ENCODE measurements around the gene VEPH1. TPM values are rescaled to one million over a fixed set of nuclear protein-coding genes. Genes with fewer than 3 reads are reported as not detected.

VEPH1 gene
- total RNA-seq, 1 donor: 152 TPM

DNA sequence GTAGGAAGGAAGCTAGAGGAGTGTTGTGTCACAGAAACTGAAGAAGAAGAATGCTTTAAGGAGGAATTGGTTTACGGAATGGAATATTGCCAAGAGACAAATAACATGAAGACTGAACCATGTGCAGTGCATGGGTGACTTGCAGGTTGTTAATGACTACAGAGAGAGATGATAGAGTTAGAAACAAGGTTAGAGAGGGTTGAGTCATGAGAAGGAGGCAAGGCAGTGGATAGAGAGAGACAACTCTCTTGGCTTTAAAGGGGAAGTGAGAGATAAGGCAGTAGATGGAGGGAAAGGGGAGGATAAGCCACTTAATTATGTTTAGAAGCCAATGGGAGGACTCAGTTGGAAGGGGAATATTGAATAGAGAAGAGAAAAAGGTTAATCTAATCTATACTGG, 224.0 kb downstream of the VEPH1 start:
- H3K4me3 ChIP-seq (ENCODE audit: low read depth, low read length): no peak overlapping the region
- no peak for TF ChIP-seq CTCF (IDR thresholded peaks at IDR 0.05; ENCODE audit: insufficient read depth, low read length)
- no peak for DNase-seq (ENCODE audit: low read depth)

GRCh38 chr3:157276801-157277200, 226.4 kb downstream of the VEPH1 start:
- no peak for DNase-seq (ENCODE audit: low read depth)
- no peak overlapping the region for H3K4me3 ChIP-seq (ENCODE audit: low read depth, low read length)
- TF ChIP-seq CTCF (IDR thresholded peaks at IDR 0.05; ENCODE audit: insufficient read depth, low read length): no peak

GRCh38 chr3:157275832-157276231, 227.4 kb downstream of the VEPH1 start:
- no peak for DNase-seq (ENCODE audit: low read depth)
- H3K4me3 ChIP-seq (ENCODE audit: low read depth, low read length): no peak overlapping the region
- no peak for TF ChIP-seq CTCF (IDR thresholded peaks at IDR 0.05; ENCODE audit: insufficient read depth, low read length)

DNA sequence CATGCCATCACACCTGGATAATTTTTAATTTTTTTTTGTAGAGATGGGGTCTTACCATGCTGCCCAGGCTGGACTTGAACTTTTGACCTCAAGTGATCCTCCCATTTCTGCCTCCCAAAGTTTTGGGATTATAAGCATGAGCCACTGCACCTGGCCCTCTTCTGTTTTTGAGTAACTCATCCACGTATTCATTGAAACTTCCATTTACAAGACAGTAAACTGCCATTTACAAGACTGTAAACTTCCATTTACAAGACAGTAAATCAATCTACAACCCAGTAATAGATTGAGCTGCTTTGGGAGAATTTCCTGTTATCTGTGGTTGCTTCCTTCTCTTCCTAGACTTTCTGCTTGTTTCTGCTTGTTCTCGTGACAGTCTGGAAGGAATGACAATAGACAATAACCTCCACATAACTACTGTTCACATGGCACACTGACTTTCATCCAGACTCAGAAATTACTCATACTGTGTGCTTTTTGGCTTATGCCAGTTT, 228.5 kb downstream of the VEPH1 start:
- TF ChIP-seq CTCF (IDR thresholded peaks at IDR 0.05; ENCODE audit: insufficient read depth, low read length): no peak
- DNase-seq (ENCODE audit: low read depth): peak; percentile 40
- no peak overlapping the region for H3K4me3 ChIP-seq (ENCODE audit: low read depth, low read length)

- no peak for DNase-seq (ENCODE audit: low read depth)
- no peak for TF ChIP-seq CTCF (IDR thresholded peaks at IDR 0.05; ENCODE audit: insufficient read depth, low read length)
Measured at GRCh38 chr3:157271283-157271882, 231.8 kb downstream of the VEPH1 start.

DNA sequence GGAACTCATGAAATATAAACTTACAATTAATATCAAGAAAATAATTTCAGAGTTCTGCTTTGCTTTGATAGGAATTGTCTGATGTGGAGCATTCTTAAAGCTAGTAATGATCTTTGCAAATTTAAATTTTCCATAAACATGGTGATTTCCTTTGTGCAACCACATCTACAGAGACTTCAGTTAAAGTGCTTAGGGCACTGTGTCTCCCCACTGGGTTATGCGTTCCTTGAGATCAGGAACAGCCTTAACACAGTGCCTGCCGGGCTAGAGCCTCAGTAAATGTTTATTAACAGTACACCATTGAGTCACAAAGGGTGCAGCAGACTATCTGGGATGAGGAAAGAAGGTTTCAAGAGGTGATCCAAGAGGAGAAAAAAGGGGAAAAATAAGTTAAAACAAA, 235.2 kb downstream of the VEPH1 start:
- no peak for DNase-seq (ENCODE audit: low read depth)
- H3K4me3 ChIP-seq (ENCODE audit: low read depth, low read length): no peak overlapping the region
- no peak for TF ChIP-seq CTCF (IDR thresholded peaks at IDR 0.05; ENCODE audit: insufficient read depth, low read length)

More at GRCh38 chr3:157271283-157271882, 231.8 kb downstream of the VEPH1 start:
- no peak overlapping the region for H3K4me3 ChIP-seq (ENCODE audit: low read depth, low read length)

DNA sequence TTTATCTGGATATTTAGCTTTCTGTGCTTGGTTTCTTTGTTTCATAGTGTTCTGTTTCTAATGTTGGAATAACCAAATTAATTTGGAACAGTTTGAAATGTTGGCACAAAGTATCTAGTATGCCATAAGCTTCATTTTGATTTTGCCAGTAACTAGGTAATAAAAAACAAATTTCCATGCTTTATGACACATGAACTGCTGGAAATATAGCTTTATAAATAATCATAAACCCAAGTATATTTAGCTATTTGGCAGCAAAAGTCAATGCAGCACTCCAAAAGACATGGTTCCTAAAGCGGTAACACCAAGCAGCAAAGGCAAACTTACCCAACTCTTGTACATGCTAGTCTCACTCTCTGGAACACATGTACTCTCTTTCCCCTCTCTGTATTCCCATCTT, 237.3 kb downstream of the VEPH1 start:
- no peak for TF ChIP-seq CTCF (IDR thresholded peaks at IDR 0.05; ENCODE audit: insufficient read depth, low read length)
- H3K4me3 ChIP-seq (ENCODE audit: low read depth, low read length): no peak overlapping the region
- no peak for DNase-seq (ENCODE audit: low read depth)
